ENCODE data around the gene TOGARAM1. TPM values are rescaled to one million over a fixed set of nuclear protein-coding genes. Genes with fewer than 3 reads are reported as not detected.

The TOGARAM1 gene
- total RNA-seq, 1 donor = 27.1 TPM

- no peaks in the 10 kb centered on the region for H3K27me3 ChIP-seq (ENCODE audit: insufficient read depth, low read length)
- no peaks in the 10 kb centered on the region for H4K20me1 ChIP-seq (ENCODE audit: insufficient read depth, low read length)
- H3K9me3 ChIP-seq (ENCODE audit: low read depth, low read length) = no peaks in the 10 kb centered on the region
- H2AFZ ChIP-seq (ENCODE audit: low read length) = no peak overlapping the region
- peaks cover 75% of the 10 kb centered on the region for H3K36me3 ChIP-seq (ENCODE audit: insufficient read depth, low read length)
- no peak for DNase-seq (ENCODE audit: insufficient read length, low spot score, missing footprints)
- no peak overlapping the region for H3K27ac ChIP-seq (ENCODE audit: low read depth, low read length)
- no peak for TF ChIP-seq CTCF (IDR thresholded peaks at IDR 0.05; ENCODE audit: extremely low read depth, low read depth, low read length)
- H3K79me2 ChIP-seq (ENCODE audit: insufficient read depth, low read length) = no peaks in the 10 kb centered on the region
- no peak overlapping the region for H3K4me3 ChIP-seq (ENCODE audit: insufficient read depth, low read length)
- no peaks in the 10 kb centered on the region for H3K4me1 ChIP-seq (ENCODE audit: insufficient read depth, low read length)
- H3K4me2 ChIP-seq (ENCODE audit: insufficient read depth, low read length) = no peak overlapping the region
Observed at GRCh38 chr14:45120096-45120495, 158.1 kb downstream of the TOGARAM1 start.

GRCh38 chr14:45123271-45123670 lies 161.3 kb downstream of the TOGARAM1 start:
- H3K36me3 ChIP-seq (ENCODE audit: insufficient read depth, low read length) = peaks cover 55% of the 10 kb centered on the region
- H3K4me3 ChIP-seq (ENCODE audit: insufficient read depth, low read length) = no peak overlapping the region
- no peak overlapping the region for H2AFZ ChIP-seq (ENCODE audit: low read length)

More at GRCh38 chr14:45123271-45123670, 161.3 kb downstream of the TOGARAM1 start:
- Histone ChIP-seq H3K27ac (ENCODE audit: low read depth, low read length) (no peak overlapping the region), H3K4me1 (ENCODE audit: insufficient read depth, low read length) (no peaks in the 10 kb centered on the region), H3K9me3 (ENCODE audit: low read depth, low read length) (no peaks in the 10 kb centered on the region), H3K27me3 (ENCODE audit: insufficient read depth, low read length) (no peaks in the 10 kb centered on the region), H3K4me2 (ENCODE audit: insufficient read depth, low read length) (no peak overlapping the region), H4K20me1 (ENCODE audit: insufficient read depth, low read length) (no peaks in the 10 kb centered on the region), H3K79me2 (ENCODE audit: insufficient read depth, low read length) (no peaks in the 10 kb centered on the region)
- TF ChIP-seq CTCF (IDR thresholded peaks at IDR 0.05; ENCODE audit: extremely low read depth, low read depth, low read length) = no peak
- no peak for DNase-seq (ENCODE audit: insufficient read length, low spot score, missing footprints)

Small RNA genes lying within 50 kb of the gene (small RNA-seq; reads per million reads assigned to genes)
- gene RF00151 (not detected), gene SNORD127 (6,430 reads per million, percentile 100 among the genes with 10 or more reads in this experiment)

Other genes with a start within 250 kb of the TOGARAM1 start
- gene KLHL28, start 243 bp upstream of the TOGARAM1 start, total RNA-seq = 11.9 and 12.7 TPM in 2 replicates
- 35.1 and 35.9 TPM in 2 replicates for gene PRPF39, start 121.9 kb downstream of the TOGARAM1 start, total RNA-seq
- 17.4 and 17.7 TPM in 2 replicates for gene FKBP3, start 172.3 kb downstream of the TOGARAM1 start, total RNA-seq
- gene FANCM, start 173.7 kb downstream of the TOGARAM1 start, total RNA-seq = 6.2 and 6.8 TPM in 2 replicates

Data from osteoblast (primary cell).